Stimulated activated CD4-positive, alpha-beta T cell treated with anti-CD3 and anti-CD28 coated beads, Interleukin-1b, Interleukin-23, amount 100 ng/mL, for 4 hours (primary cell): ENCODE results near the gene SLIT3.
"Not testable (repeated sequence)": the region's sequence is repeated elsewhere in the genome, so short reads cannot be mapped to it uniquely, and the experiment has no call there.

ENCODE experiments used
- DNase-seq, 2 donors: peaks; one replicate each; pipeline ENCODE4 v3.0.0-alpha.2; 2020; ENCODE audit warnings: low read depth in 2 of 2

The SLIT3 gene

GRCh38 chr5:168771678-168772077 lies 529.3 kb downstream of the SLIT3 start:
- no peak for DNase-seq

- no peak for DNase-seq
These were observed 529.9 kb downstream of the SLIT3 start for GRCh38 chr5:168770996-168771395.

- DNase-seq: no peak
These were observed 530.9 kb downstream of the SLIT3 start for GRCh38 chr5:168770036-168770498.

DNA sequence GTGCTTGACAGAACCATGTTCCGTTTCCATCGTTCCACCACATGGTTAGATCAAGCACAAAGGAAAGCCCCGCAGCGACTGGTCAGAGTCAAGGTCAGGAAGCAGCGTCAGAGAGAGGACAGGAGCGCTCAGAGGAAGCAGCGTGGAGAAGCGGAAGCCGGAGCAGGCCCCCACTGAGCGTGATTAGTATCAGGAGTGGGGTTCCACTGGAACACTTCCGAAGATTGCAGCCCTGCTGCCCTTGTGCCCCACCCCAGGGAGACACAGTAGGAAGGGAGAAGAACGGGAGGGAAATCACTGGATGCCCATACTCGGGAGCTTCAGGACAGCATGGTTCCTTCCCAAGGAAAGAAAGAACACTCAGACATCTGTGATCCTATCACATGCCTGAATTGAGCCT lies 532.8 kb downstream of the SLIT3 start:
- DNase-seq: no peak

DNA sequence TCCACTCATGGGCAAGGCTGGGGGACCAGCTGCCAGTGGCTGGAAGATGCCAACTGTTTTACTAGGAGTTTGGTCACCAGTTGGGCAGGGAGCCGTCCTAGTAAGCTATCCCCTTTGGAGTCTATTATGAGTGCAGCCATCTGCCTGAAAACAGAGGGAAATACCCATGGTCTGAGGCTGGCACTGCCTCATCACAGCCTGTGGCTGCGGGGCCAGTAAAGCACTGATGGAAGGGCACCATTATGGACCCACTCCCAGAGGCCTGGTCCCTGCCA lies 534.6 kb downstream of the SLIT3 start:
- no peak for DNase-seq

- no peak for DNase-seq
These were observed 535.2 kb downstream of the SLIT3 start for GRCh38 chr5:168765551-168766425.

GRCh38 chr5:168765086-168765550 lies 535.8 kb downstream of the SLIT3 start:
- DNase-seq: no peak

DNA sequence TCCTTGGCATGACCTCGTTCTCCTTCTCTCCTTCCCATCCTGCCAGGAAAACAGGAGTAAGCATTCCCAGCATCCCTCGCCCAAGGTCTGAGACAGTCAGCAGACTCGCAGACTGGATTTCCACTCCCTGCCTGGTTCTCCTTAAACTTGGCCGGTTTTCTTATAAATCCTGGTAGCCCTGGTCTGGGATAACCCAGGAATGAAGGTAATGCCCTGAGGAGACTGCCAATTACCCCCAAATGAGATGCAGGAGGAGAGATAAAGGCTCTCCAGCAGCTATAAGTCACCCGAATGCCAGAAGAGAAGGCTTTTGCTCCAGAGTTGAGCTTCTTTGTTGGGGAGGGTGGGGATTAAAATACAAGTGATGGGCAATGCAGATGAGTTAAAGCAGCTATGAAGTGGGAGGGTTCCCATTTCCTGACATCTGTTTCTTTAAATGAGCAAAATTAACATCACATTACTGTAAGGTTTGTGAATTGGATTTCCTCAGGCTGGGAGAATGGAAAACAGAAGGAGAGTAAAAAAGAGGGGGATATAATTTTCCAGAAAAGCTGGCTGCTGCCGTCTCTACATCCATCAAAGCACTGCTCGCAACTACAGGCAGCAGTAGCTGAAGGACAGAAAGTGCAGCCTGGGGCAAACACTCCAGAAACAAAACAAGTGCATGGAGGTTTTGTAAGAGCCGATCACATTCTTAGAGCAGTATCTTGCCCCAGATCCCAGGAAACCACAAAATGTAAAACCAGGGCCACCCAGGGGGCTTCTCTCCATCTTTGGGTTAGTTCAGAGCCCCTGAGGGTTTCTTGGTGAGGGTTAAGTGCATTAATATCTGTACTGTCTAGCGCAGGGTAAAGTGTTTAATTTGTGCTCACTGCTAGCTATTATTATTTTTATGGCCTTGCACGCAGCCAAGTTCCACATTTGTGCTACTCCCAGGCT lies 544.2 kb downstream of the SLIT3 start:
- no peak for DNase-seq

DNA sequence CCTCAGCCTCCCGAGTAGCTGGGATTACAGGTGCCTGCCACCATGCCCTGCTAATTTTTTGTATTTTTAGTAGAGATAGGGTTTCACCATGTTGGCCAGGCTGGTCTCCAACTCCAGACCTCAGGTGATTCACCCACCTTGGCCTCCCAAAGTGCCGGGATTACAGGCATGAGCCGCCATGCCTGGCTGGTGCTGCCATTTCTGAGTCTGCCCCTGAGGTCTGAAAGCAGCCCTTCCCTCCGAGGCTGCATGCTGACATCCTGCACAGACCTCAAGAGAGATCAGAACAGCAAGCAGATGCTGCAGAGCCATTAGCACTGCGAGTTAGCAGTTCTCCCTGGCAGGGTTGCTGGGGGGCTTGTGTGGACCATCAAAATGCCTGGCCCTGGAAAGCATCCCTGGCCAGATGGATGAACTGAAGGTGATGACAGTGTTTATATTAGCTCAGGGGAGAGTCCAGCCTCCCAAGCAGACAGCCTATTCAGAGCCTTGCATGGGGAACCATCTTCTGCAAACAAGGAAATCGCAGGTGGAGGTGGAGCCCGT lies 545.3 kb downstream of the SLIT3 start:
- DNase-seq: no peak

GRCh38 chr5:168753691-168754254 lies 547.2 kb downstream of the SLIT3 start:
- DNase-seq: no peak

DNA sequence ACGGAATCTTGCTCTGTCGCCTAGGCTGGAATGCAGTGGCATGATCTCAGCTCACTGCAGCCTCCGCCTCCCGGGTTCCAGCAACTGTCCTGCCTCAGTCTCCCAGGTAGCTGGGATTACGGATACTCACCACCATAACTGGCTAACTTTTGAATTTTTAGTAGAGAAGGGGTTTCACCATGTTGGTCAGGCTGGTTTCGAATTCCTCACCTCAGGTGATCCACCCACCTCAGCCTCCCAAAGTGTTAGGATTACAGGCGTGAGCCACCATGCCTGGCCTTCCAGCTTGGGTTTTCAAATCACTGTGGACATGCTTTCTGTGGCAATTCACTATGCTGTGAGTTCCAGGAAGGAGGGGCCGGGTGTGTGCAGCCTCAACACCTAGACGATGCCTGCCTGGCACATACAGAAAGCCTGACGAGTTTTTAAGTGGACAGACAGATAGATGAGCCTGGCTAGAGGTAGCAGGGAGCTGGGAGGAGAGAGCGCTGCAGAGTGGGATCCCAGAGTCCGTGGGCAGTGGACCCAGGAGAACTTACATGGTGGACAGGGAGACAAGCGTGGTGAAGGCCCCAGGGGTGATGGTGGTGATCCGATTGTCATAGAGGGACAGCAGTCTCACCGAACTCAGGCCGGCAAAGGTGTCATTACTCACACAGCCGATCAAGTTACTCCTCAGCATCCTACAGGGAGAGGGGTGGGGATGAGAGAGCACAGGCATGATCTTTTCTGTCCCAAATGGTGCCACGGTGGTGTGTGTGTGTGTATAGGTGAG lies 548.3 kb downstream of the SLIT3 start:
- no peak for DNase-seq

DNA sequence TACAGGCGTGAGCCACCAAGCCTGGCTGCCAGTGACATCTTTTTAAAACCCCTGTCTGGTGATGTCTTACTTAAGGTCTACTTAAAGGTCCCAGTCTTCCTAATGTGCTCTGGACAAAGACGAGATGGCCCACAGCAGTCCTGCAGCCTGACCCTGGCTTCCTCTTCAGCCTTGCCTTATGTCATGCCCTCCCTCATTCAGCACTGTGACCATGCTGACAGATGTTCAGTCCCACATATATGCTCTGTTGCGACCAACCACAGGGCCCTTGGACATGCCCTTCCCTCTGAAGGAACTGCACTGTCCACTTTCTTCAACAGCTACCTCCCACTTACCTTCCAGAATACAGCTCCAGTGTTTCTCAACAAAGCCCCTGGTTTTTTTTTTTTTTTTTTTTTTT lies 548.9 kb downstream of the SLIT3 start:
- DNase-seq: no peak

GRCh38 chr5:168750926-168751325 lies 550.0 kb downstream of the SLIT3 start:
- no peak for DNase-seq

- no peak for DNase-seq
These were observed 551.4 kb downstream of the SLIT3 start for GRCh38 chr5:168749391-168750100.

GRCh38 chr5:168747987-168748777 lies 552.8 kb downstream of the SLIT3 start:
- peak in 1 of 2 donors; percentile 10 for DNase-seq

- DNase-seq: no peak
These were observed 553.9 kb downstream of the SLIT3 start for GRCh38 chr5:168746893-168747640.

GRCh38 chr5:168746126-168746892 lies 554.6 kb downstream of the SLIT3 start:
- not testable (repeated sequence) for DNase-seq

DNA sequence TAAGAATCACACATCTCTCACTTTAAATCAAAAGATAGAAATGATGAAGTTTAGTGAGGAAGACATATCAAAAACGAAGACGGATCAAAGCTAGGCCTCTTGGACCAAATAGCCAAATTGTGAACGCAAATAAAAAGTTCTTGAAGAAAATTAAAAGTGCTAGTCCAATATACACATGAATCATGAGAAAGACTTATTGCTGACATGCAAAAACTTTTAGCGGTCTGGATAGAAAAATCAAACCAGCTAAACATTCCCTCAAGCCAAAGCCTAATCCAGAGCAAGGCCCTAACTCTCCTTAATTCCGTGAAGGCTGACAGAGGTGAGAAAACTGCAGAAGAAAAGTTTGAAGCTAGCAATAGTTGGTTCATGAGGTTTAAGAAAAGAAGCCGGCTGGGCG lies 557.3 kb downstream of the SLIT3 start:
- DNase-seq: no peak
